Erythroblast (primary cell): ENCODE measurements around the gene MRPS18A.
A peak's percentile ranks its signal among the peaks of the same experiment; 100 is the strongest.

Experiments
- DNase-seq, 2 experiments: peaks; one replicate each; lab custom pipeline; 2025; lab: John Stamatoyannopoulos, UW
- GATA1 ChIP-seq: IDR thresholded peaks from 2 replicates; pipeline ENCODE4 v1.6.1; 2011; ENCODE audit warnings: low read depth, mild to moderate bottlenecking, control low read depth, low read length, moderate library complexity
- POLR2A ChIP-seq: IDR thresholded peaks from 2 replicates; pipeline ENCODE4 v1.6.1; 2011; ENCODE audit warnings: mild to moderate bottlenecking, low read length

The MRPS18A gene

DNA sequence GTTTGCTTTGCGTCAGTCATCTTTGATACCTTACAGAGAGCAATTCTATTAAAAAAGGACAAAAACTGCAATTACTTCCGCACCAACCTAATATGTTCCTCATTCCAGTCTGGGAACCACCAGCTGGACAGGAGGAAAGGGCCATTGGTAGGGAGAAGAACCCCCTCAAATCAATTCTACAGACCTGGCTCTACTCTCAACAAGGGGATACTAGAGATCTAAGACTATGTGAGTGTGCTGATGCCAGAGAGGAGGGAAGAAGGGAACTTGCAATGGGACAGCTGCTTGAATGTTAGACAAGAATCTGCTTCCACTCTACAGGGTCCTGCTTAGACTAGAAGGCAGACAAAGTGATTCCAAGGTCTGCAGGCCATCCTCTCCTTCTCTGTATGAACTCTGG is 13.3 kb downstream of the MRPS18A start:
- no peak for DNase-seq
- TF ChIP-seq GATA1 (no peak), POLR2A (no peak)

DNA sequence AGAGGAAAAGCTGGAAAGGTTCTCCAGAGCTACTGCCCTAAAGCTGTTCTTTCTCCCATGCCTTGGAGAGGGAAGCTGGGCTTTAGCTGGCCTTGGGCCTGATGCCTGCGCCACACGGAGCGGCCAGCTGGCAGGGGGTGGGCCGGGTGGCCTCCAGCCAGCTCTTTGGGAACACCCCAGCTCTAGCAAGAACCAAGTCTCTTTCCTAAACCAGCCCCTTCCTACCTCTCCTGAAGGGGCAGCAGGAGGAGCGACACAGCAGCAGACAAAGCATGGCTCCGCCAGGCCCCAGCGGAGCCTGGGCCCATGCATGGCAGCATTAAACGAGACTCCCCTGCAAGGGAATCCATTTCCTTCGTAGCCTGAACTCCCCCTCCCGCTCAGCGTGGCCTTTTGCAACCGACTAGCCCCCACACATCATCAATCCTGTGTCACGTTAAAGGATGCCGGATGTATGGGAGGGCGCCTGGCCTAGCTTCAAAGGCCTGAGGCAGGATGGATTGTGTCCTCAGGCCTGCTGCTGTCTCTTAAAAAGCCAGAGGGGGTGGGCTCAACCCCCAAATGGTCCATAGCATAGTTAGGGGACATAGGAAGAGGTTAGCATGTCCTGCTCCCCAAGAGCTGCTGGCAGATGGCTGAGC is 14.0 kb downstream of the MRPS18A start:
- DNase-seq = no peak
- TF ChIP-seq GATA1 (no peak), POLR2A (no peak)

DNA sequence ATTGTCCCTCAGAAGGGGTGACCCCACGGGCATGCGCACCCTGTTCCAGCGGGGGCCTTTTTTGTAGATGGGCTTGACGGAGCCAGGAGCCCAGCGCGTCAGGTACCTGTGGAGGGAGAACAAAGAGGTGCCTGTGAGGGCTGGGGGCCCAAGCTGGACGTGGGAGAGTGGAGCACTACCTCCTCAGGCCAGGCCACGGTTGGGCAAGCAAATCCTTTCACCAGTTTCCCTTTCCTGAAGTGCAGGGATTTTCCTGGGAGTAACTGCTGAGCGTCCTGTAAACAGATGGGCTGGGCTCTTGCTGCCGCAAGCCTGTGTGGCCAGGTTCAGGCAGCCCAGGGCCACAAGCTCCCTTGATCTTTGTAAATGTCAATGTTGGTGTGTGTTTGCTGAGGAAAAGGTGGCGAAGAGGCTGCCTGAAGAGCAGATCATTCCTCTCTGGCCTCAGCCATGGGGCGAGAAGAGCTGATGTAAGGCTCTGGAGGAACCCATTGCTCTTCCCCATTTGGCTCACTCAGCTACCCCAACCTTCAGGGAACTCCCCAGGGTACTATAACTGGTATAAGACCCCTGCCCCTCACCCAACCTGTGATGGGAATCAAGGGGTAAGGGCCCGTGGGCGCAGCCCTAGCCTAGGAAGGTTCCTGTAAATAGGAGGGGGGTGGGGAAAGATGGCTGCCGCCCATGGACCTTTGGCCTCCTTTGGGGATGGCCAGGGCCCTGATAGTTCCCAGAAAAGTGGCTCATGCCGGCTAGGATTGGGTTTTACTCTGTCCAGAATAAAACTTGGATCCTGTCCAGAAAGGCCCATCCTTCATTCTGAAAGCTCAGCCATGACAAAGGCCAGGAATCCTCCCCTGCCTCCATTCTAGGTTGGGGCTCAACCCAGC is 15.5 kb downstream of the MRPS18A start:
- no peak for DNase-seq
- TF ChIP-seq GATA1 = no peak
- TF ChIP-seq POLR2A = no peak

DNA sequence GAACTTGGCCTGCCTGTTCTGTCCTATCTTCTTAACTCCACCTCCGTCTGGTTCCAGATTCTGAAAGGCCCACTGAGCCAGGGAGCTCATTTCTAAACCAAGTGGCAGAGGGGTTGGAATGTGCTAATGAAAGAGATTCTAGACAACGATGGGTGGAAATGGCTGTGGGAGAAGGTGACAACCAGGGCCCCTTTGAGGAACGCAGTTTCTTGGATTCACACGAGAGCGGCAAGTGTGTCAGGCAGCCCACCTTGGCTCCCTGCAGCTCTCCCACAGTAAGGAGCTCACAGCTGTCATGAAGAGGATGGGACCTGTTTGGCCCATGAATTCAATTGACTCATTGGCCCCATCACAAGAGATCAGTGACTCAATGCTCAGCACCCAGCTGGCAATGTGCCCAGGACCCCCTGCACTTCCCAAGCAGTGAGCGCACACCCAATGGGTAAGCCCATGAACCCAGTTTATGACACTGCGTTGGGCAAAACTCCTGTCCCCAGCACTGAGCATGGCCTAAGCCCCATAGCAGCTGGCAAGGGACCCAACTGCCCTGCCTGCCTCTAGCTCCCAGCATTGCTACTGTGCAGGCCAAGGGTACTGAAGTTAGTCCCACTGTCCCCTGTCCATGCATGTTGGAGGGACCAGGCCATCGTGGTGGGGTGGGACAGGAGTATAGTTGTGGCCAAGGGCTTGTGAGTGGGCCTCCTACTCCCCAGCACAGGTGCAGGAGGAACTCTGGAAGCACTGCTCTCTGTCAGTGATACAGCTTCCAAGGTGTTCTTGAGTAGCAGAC is 16.4 kb downstream of the MRPS18A start:
- no peak for DNase-seq
- no peak for TF ChIP-seq POLR2A
- TF ChIP-seq GATA1 = no peak

GRCh38 chr6:43670623-43670986 is 17.0 kb downstream of the MRPS18A start:
- TF ChIP-seq GATA1 = no peak
- no peak for TF ChIP-seq POLR2A
- no peak for DNase-seq

DNA sequence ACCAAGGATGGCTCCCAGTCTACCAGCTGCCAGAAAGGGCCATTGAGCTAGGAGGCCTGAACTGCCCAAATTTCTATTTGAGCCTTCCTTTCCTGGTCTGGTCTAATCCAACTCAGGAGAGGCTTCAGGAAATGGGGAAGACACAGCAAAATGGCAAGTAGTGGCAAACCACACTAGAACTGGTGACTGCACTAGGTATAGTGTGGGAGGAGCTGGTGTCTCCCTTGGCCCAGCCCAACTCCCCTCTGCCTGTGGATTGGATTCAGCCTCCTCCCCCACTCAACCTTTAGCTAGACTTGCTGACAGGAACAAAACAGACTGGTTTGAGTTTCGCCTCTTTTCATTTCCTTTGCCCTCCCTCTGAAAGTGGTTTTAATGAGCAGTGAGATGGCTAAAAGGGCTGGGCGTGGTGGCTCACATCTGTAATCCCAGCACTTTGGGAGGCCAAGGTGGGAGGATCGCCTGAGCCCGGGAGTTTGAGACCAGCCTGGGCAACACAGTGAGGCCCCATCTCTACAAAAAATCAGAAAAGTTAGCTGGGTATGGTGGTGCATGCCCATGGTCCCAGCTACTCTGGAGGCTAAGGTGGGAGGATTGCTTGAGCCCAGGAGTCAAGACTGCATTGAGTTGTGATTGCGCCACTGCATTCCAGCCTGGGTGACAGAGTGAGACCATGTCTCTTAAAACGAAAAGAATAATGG is 17.5 kb downstream of the MRPS18A start:
- TF ChIP-seq GATA1 (no peak), POLR2A (no peak)
- DNase-seq = no peak

- DNase-seq = no peak
- TF ChIP-seq POLR2A = no peak
- TF ChIP-seq GATA1 = no peak
Measured at GRCh38 chr6:43669050-43669921, 18.3 kb downstream of the MRPS18A start.

- peak; percentile 49 for TF ChIP-seq POLR2A
- no peak for TF ChIP-seq GATA1
- DNase-seq = peak; percentile 82 to 83
Measured at GRCh38 chr6:43668151-43669028, 19.2 kb downstream of the MRPS18A start.

DNA sequence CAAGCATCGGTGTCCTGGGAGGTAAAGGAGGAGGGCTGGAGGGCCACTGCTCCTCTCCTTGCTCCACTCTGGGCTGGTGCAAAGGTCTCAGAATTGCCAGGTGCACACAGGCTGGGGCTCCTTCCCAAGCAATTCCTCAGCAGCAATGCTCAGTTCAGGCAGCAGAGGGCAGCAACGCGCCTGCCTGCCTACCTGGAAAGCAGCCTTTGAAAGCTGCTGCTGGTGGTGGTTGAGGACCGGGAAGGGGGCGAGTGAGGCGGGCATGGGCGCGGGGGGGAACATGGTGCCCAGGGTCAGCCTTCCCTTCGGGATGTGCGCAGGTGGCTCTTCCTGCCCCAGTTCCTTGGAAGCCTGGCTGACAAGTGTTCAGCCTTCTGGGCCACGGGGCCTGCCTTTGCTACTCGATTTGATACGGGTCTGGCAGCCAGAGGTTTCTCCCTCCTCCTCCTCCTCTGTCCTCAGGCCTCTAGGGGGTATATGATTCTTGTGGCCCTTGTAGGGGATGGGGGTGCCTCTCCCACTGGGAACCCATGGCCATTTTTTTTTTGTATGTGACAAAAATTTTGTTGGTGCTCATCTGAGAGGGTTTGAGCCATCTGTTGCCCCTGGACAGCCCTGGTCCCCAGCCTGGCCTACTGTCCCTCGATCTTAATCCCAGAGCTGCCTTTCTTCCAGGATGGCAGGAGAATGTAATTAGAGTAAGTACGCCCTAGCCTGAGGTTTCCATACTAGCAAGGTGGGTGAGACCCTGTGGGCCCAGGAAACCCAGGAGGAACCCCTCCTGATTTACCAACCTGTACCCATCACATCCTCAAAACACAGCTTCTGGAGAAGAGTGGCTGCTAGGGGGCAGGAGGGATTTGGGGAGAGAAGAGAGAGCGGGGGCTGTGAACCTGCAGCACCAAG is 20.1 kb downstream of the MRPS18A start:
- peak; percentile 72 to 89 for DNase-seq
- TF ChIP-seq GATA1 (no peak), POLR2A (no peak)

- no peak for DNase-seq
- TF ChIP-seq GATA1 (no peak), POLR2A (no peak)
Measured at GRCh38 chr6:43666196-43666920, 21.2 kb downstream of the MRPS18A start.
